Fibroblast of upper back skin (primary cell): ENCODE results near the gene SPC24.

Experiments used
- DNase-seq: peaks from one replicate; pipeline ENCODE4 v3.0.0-alpha.2; 2013

The SPC24 gene

GRCh38 chr19:11155373-11156120, at the start of gene SPC24:
SPC24 (minus strand) TSS chr19:11155782; CDS start chr19:11155776, 6 bp downstream.
- DNase-seq: peak; percentile 99

- no peak for DNase-seq
Observed at GRCh38 chr19:11204943-11205349, 49.4 kb upstream of the SPC24 start.

- DNase-seq: no peak
Observed at GRCh38 chr19:11204076-11204602, 48.6 kb upstream of the SPC24 start.

GRCh38 chr19:11203194-11204075, 47.9 kb upstream of the SPC24 start:
- peak; percentile 85 for DNase-seq

- DNase-seq: no peak
Observed at GRCh38 chr19:11202488-11203193, 47.1 kb upstream of the SPC24 start.

GRCh38 chr19:11201791-11202190, 46.2 kb upstream of the SPC24 start:
- no peak for DNase-seq

- no peak for DNase-seq
Observed at GRCh38 chr19:11200931-11201330, 45.3 kb upstream of the SPC24 start.

GRCh38 chr19:11200015-11200574, 44.5 kb upstream of the SPC24 start:
- no peak for DNase-seq

- no peak for DNase-seq
Observed at GRCh38 chr19:11199517-11199916, 43.9 kb upstream of the SPC24 start.

- no peak for DNase-seq
Observed at GRCh38 chr19:11198769-11199424, 43.3 kb upstream of the SPC24 start.

- no peak for DNase-seq
Observed at GRCh38 chr19:11198175-11198534, 42.6 kb upstream of the SPC24 start.

GRCh38 chr19:11197291-11198174, 42.0 kb upstream of the SPC24 start, which contains the start of gene KANK2:
KANK2 (minus strand) TSS chr19:11197545; CDS start chr19:11194511, 3,034 bp downstream.
- peak; percentile 74 for DNase-seq

- peak; percentile 37 for DNase-seq
Observed at GRCh38 chr19:11196406-11197287, 41.1 kb upstream of the SPC24 start.

GRCh38 chr19:11195681-11196080, 40.1 kb upstream of the SPC24 start:
- no peak for DNase-seq

- DNase-seq: peak; percentile 22
Observed at GRCh38 chr19:11194656-11195558, 39.3 kb upstream of the SPC24 start.

GRCh38 chr19:11194173-11194572, 38.6 kb upstream of the SPC24 start:
- DNase-seq: no peak

- no peak for DNase-seq
Observed at GRCh38 chr19:11192957-11193939, 37.7 kb upstream of the SPC24 start.

GRCh38 chr19:11191934-11192333, 36.4 kb upstream of the SPC24 start:
- no peak for DNase-seq
